OCI-M2 (cell line): ENCODE data around the gene DNAJC13.
A peak's percentile ranks its signal among the peaks of the same experiment; 100 is the strongest.
"Not testable (repeated sequence)": the region's sequence is repeated elsewhere in the genome, so short reads cannot be mapped to it uniquely, and the experiment has no call there.

ENCODE experiments used
- DNase-seq: peaks from one replicate; lab custom pipeline; 2025; ENCODE audit not compliant: unreplicated experiment; lab: John Stamatoyannopoulos, UW

The DNAJC13 gene, protein sequence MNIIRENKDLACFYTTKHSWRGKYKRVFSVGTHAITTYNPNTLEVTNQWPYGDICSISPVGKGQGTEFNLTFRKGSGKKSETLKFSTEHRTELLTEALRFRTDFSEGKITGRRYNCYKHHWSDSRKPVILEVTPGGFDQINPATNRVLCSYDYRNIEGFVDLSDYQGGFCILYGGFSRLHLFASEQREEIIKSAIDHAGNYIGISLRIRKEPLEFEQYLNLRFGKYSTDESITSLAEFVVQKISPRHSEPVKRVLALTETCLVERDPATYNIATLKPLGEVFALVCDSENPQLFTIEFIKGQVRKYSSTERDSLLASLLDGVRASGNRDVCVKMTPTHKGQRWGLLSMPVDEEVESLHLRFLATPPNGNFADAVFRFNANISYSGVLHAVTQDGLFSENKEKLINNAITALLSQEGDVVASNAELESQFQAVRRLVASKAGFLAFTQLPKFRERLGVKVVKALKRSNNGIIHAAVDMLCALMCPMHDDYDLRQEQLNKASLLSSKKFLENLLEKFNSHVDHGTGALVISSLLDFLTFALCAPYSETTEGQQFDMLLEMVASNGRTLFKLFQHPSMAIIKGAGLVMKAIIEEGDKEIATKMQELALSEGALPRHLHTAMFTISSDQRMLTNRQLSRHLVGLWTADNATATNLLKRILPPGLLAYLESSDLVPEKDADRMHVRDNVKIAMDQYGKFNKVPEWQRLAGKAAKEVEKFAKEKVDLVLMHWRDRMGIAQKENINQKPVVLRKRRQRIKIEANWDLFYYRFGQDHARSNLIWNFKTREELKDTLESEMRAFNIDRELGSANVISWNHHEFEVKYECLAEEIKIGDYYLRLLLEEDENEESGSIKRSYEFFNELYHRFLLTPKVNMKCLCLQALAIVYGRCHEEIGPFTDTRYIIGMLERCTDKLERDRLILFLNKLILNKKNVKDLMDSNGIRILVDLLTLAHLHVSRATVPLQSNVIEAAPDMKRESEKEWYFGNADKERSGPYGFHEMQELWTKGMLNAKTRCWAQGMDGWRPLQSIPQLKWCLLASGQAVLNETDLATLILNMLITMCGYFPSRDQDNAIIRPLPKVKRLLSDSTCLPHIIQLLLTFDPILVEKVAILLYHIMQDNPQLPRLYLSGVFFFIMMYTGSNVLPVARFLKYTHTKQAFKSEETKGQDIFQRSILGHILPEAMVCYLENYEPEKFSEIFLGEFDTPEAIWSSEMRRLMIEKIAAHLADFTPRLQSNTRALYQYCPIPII (N-terminal part only)

GRCh38 chr3:132416807-132417694 lies at the start of gene DNAJC13:
DNAJC13 (plus strand) TSS chr3:132417502; CDS start chr3:132434551, 17,049 bp downstream.
- DNase-seq: no peak

DNA sequence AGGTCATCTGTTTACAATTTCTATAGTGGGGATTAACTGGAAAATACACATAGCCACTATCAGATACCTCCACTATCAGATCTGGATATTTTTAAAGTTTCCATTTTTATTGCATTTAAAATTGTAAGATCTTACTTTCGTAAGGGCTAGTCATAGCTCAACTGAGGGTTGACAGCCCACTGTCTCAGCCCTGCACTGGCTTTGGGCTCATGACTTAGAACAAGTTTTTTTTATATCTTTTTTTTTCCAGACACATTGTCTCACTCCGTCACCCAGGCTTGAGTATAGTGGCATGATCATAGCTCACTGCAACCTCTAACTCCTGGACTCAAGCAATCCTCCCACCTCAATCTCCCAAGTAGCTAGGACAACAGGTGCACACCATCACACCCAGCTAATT lies 48.8 kb upstream of the DNAJC13 start:
- DNase-seq: no peak

DNA sequence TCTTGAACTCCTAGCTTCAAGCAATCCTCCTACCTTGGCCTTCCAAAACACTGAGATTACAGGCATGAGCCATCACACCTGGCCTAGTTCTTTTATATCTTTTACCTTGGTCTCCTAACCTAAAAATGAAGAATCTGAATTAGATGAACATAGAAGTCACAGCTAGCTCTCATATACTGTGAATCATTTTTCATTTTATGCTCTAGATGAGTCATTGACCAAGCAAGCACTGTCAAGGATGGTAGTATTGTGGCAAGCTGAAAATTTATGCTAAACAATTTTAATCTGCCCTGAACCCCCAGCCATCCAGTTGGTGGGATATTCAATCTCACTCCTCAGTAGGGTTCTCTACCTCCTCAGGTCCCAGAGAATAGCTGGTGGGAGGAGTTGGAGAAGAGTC lies 48.3 kb upstream of the DNAJC13 start:
- DNase-seq: no peak

- DNase-seq: not testable (repeated sequence)
Measured at GRCh38 chr3:132376945-132377354, 40.4 kb upstream of the DNAJC13 start.

- DNase-seq: no peak
Measured at GRCh38 chr3:132378048-132378762, 39.1 kb upstream of the DNAJC13 start.

GRCh38 chr3:132378846-132379245 lies 38.5 kb upstream of the DNAJC13 start:
- no peak for DNase-seq

DNA sequence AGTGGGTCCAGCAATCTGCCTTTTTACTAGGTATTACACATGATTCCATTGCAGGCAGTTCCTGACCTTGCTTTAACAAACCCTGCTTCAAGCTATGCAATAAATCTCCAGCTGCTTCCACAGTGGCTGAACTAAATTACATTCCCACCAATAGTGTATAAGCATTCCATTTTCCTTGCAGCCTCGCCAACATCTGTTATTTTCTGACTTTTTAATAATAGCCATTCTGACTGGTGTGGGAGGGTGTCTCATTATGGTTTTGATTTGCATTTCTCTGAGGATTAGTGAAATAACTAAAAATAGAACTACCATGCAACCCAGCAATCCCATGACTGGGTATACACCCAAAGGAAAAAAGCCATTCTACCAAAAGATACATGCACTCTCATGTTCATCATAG lies 36.4 kb upstream of the DNAJC13 start:
- no peak for DNase-seq

DNA sequence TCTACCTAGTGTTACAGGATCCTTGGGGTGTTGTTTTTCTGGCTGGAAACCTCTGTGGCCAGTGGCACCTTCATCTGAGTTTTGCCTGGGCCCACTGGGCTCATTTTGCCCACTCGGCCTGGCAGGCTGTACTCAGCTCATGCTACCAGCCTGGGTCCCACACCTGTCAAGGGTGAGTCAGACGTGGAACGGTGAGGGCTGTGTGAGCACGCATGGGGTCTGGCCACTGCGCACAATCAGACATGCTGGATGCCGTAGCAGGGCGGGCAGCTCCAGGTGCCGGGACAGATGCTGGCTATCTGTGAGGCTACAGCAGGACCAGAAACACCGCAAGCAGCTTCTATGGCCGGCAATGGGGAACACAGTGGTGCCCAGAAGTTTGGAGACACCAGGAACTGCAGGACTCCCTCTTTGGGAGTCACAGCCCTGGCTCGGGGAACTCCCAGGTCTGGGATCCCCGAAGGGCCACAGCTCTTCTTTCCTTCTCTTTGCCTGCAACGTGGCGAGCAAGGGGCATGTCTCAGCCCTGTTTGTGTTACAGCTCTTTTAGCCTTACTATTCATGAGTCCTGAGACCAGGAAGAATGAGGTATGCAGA lies 35.9 kb upstream of the DNAJC13 start:
- no peak for DNase-seq

DNA sequence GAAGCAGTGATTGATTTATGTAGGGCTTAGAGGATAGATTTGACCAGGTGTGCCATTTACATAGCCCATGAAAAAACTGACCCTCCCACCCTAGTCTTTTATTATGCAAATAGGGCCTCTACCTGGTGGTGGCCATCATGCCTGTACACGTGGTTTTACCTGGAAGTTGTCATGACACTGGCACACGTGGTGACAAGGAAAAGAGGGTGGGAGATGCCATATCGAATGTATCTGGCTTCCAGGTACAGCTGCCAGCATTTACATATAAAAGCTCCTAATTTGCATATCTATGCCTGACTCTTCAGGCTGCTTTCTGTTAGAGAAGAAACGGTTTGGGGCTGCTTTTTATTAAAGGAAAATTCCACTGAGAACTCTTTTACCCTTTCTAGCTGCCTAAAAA lies 35.0 kb upstream of the DNAJC13 start:
- DNase-seq: no peak

DNA sequence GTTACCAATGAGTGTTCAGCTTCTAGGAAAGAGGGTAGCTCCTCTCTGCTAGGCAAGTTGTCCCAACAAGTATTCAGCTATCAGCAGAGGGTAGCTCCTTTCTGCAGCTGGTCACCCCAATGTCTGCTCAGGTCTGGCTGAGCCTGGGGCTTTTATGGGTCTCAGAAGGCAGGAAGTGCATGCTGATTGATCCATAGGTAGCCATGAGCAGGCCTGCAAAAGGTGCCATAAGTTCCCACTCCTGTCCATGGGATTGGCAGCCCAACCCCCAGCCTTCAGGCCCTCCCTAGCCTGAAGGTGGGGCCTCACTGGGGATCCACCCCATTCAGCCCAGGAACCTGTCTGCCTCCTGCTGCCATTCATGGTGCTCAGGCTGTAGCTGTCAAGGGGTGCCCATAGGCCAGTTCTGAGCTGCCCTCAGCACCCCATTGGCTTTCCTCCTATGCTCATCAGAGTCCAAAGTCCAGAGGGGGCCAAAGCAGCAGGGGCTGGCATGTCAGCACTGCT lies 34.6 kb upstream of the DNAJC13 start:
- no peak for DNase-seq

DNA sequence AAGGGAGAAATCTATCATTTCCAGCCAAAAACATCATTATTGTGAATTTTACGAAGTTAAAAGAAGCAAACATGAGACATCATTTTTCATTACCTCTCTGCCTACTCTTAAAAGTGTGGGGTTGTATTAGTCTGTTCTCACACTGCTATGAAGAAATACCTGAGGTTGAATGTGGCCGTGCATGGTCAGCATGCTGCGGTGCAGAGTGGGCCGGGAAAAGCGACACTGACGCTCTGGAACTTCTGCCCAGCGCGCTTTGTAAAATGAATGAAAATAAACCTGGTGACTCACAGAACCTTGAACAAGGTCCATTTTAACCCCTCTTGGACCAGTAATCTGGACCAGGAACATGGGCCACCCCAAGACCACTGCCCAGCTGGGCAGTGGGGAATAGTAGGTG lies 31.0 kb upstream of the DNAJC13 start:
- no peak for DNase-seq

DNA sequence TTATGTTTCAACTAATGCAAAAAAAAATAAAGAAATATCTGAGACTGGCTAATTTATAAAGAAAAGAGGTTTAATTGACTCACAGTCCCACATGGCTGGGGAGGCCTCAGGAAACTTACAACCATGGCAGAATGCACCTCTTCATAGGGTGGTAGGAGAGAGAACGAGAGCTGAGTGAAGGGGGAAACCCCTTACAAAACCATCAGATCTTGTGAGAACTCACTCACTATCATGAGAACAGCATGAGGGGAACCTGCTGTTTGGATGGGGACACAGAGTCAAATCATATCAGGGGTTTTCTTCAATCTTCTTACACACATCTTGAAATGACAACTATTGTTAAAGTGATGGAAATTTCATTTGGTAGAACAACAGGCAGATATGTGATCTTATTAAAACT lies 24.6 kb upstream of the DNAJC13 start:
- not testable (repeated sequence) for DNase-seq

DNA sequence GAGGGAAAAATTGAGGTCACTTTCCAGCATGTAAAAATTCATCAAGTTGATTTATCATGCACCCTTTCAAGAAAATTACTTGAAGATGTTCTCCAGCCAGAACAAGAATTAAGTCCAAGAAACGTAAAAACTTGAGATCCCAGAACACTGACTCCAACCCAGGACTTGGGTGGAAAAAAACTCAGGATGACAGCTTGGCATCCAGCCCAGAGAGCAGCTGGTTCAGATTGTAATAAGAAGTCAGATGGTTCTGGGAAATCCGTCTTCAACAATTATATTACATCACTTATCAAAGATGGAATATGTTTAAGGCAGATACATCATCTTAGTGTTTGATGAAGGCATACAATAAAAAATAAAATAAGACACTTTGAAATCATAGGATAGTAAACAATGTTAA lies 23.0 kb upstream of the DNAJC13 start:
- DNase-seq: no peak

- no peak for DNase-seq
Measured at GRCh38 chr3:132395126-132395525, 22.2 kb upstream of the DNAJC13 start.

- DNase-seq: no peak
Measured at GRCh38 chr3:132396255-132396654, 21.0 kb upstream of the DNAJC13 start.

GRCh38 chr3:132396776-132397175 lies 20.5 kb upstream of the DNAJC13 start:
- DNase-seq: not testable (repeated sequence)

- DNase-seq: peak; percentile 26
Measured at GRCh38 chr3:132399054-132399929, 18.0 kb upstream of the DNAJC13 start.

DNA sequence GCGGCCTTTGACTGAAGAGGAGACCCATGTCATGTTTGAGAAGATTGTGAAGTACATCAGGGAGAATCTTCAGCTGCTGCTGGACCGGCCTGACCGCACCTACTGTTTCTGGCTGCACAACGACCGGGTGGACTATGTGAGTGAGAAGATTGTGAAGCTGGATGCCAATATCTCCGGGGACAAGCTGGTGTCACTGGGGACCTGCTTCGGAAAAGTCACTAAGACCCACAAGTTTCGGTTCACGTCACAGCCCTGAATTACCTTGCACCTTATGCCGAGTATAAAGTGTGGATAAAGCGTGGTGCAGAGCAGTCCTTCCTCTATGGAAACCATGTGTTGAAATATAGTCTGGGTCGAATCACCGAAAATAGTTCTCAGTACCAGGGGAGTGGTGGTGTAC lies 16.0 kb upstream of the DNAJC13 start:
- no peak for DNase-seq
